GM19397 (cell line): ENCODE data around the gene PSMD6.

Source experiments
- ATAC-seq: cut with Tn5 transposase; IDR thresholded peaks from one replicate; pipeline ENCODE4 v1.9.1; 2021; ENCODE audit warnings: mild to moderate bottlenecking, moderate library complexity; ENCODE audit not compliant: unreplicated experiment

The PSMD6 gene

DNA sequence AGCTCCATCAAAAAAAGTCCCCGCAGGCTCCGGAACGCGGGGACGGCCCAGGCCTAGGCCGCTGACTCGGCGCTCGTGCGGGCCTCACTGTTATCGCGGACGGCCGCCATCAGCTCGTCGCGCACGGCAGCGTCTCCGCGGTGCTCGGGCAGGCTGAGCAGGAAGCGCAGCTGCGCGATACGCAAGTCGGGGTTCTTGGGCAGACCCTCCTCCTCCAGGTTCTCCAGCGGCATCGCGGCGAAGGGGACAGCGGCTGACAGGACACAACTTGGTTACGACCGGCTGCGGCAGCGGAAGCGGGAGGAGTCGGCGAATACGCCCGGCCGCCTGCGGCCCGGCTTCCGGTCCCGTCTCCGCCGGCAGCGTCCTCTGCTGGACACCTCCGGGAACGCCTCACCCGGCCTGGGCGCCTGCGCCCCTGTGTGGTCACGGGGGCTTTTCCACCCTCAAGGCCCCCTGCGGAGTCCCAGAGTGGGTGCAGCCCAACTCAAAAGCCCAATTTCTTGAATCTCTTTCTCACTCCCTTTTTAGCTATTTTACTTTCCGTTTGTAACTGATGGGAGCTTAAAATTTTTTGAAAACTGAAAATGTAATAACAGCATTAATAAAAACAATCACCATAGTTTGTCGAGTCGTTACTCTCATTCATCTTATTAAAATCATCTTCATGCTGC lies at the start of gene PSMD6:
PSMD6 (minus strand) TSS at position 308 of the 674 bp plus-strand sequence; CDS start at position 233, 75 bp downstream.
- ATAC-seq = peak; percentile 98

GRCh38 chr3:64072126-64072525 lies 48.8 kb upstream of the PSMD6 start:
- no peak for ATAC-seq

GRCh38 chr3:64070704-64071103 lies 47.4 kb upstream of the PSMD6 start:
- no peak for ATAC-seq

DNA sequence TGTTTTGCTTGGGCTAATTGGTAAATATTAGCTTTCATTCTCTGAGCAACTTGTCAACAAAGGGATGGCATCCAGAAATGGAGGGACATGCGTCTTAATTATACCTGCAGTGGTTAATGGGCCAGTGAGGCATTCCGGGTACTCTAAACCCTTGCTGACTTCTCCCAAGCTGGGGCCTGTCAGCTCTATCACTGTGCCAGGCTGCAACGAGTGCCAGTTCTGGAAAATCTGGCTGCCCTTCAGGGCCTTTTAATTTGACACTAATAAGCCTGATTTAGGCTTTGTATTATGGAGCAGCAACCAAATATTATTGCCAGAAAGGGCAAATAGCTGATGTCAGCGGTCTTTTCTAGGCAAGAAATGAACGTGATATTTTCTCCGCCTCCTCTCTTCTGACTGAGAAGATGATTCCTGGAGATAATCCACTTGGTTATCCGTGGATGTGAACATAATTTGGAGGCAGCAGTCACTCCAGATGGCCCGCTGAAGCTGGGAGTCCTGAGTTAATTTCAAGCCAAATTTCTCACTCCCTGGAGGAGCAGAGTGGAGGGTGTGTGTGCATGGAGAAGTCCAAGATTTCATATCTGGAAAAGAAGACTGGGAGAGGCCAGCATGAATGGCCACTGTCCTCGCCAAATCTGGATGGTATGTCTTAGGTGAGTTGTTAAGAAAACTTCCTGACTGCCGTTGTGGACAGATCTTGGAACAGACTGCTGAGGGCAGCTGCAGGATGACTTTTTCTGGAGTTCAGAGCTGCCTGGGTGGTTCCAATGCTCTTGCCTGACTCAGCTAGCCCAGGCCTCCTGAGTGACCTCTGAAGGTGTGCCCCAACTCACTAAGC lies 44.4 kb upstream of the PSMD6 start:
- no peak for ATAC-seq

DNA sequence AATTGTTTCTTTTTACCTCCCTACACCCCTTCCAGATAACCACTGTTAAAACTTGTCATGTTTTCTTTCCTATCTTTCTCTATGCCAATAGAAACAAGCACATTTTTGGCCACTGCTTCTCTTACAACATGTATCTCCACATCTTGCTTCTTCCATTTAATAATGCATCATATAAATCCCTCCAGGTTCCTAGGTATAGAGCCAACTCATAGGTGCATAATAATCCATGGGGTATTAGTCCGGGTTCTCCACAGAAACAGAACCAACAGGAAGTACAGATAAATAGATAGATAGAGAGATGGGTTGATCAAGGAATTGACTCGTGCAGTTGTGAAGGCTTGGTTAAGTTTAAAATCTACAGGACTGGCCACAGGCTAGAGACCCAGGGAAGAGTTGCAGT lies 41.5 kb upstream of the PSMD6 start:
- ATAC-seq = no peak

DNA sequence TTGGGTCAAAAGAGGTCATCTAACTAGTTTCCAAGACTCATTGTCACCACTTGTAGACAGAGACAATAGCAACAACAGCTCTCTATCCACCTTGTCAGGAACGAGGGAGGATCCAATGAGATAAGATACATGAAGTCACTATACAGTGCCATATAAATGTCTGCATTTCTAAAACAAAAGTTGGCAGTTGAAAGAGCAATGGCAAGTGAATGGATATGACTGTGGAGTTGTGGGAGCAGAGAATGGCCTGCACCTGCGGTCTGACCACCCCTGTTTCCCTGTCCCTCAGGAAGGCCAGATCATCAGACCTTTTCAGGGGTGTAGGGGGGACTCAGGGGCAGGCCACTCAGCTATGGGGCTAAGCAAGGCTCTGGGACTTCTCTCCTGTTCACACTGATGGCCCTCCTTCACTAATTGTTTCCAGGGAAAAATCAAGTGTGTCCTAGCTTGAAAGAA lies 40.7 kb upstream of the PSMD6 start:
- no peak for ATAC-seq

GRCh38 chr3:64063207-64063982 lies 40.1 kb upstream of the PSMD6 start:
- ATAC-seq = no peak

GRCh38 chr3:64061628-64062027 lies 38.3 kb upstream of the PSMD6 start:
- no peak for ATAC-seq

DNA sequence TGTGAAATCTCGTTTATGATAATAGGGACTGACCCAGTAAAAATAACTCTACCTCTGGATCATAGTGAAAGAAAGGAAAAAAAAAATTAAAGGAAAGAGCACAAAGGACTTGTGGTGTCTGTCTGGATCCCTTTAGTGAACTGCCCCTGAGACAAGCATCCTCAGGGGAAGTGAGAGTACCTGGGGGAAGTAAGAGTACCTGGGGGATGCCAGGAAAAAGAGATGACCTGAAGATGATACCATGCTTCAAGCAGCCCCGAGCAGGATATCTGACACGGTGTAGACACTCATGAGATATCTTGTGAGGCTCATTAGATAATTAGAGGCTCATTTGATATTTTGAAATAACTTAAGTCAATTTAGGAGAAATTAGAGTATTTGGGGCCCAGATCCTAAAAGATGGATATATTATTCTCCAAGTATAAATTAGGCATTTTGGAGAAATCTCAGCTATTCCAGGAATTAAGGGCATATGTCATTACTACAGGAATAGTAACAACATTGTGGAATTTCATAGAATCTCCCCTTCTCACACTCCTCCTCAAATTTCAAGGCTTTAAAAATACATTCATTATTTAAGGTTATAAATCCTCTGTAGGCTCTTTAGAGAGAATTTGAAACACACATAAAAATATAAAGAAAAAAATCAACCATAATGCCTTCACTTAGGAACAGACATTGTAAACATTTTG lies 36.3 kb upstream of the PSMD6 start:
- ATAC-seq = no peak

GRCh38 chr3:64058566-64058965 lies 35.3 kb upstream of the PSMD6 start:
- ATAC-seq = no peak

DNA sequence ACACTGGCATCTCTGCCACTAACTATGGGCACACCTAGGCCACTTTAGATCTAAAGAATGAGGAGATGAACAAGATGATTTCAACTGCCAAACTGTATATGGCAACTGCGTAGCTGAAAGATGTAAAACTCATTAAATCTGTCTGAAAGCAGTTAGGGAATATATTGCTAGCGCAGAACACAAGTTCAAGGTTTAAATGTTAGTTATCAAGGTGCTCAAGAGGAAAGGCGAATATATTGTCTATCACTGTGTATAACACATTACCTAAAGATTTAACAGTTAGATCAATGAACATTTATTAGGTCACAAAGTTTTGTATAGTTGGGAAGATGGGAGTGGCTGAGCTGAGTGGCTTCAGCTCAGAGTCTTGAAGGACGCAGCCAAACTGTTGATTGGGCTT lies 33.9 kb upstream of the PSMD6 start:
- ATAC-seq = no peak

GRCh38 chr3:64056606-64057180 lies 33.4 kb upstream of the PSMD6 start:
- no peak for ATAC-seq

GRCh38 chr3:64055076-64055475 lies 31.8 kb upstream of the PSMD6 start:
- no peak for ATAC-seq

DNA sequence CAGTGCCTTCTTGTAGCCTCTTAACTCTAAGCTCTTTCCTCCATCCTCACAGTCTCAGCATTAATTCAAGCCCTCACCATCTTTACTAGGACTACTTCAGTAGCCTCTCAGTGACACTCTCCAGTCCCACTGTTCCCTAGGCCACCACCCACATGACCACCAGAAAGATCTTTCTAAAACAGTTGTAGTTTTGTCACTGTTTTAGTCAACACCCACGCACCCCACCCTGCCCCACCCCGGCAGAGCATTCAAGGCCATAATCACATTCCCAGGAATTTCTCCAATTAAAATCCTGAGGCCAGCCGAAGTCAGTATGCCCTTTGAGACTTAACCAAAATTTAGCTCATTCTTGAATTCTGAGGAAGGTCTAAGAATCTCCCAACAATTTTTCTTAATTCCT lies 31.2 kb upstream of the PSMD6 start:
- ATAC-seq = no peak

DNA sequence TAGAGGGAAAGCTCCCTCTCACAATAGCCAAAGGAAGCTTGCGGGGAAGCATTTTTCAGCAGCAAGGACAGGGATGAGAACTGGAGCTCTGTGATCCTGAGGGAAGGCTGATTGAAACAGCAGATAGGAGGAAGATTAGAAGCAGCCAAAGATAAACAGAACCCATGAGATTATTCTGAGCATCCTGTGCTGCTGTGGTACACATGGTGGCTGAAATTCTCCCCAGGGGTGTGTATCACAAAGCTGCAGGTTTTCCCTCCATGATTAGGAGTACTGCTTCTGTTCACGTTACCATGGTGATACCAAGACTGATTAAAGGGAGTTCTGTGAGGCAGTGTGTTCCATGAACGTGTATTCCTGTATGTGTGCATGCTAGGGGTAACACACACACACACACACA lies 30.3 kb upstream of the PSMD6 start:
- ATAC-seq = no peak

GRCh38 chr3:64053117-64053516 lies 29.8 kb upstream of the PSMD6 start:
- ATAC-seq = no peak

DNA sequence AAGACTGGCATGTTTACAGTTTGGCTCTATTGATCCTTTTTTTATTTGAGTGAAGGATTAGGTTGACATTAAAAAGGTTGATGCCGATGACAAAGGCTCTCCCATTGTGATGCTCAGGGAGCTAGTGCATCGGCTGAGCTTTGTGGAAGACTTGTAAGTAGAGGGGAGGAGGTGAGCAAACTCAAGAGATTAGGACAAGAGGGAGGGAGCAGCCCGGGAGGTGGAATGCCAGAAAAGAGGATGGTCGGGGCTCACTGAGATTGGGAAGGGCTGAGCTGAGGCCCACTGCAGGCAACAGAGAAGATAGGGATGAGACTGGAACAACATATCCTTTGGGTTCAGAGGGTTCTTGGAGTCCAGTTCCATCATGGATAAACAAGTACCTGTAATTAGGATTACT lies 26.5 kb upstream of the PSMD6 start:
- no peak for ATAC-seq

- ATAC-seq = no peak
These were observed 25.8 kb upstream of the PSMD6 start for GRCh38 chr3:64049136-64049535.

DNA sequence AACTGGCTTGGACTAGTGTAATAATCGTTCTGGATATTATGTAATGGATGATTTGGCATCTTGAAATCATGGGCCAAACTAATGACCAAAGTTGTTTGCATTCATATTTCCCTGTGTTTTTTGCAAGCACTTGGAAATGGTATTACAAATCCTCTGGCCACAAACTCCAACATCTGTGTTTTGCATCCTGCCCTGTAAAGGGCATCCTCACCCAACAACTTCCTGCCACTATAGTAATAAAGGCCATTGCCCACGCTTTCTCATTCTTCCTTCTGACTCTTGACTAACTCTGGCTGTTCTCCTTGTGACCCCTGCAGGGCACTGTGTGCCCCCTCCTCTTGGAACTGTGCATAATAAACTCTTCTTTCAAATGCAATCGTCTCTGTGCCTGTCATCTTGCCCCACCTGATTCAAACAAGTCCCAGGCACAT lies 25.4 kb upstream of the PSMD6 start:
- no peak for ATAC-seq

GRCh38 chr3:64047787-64048186 lies 24.5 kb upstream of the PSMD6 start:
- ATAC-seq = no peak
